ENCODE measurements around the gene MTMR6. TPM values are rescaled to one million over a fixed set of nuclear protein-coding genes. Genes with fewer than 3 reads are reported as not detected.

Gene MTMR6
- total RNA-seq, 2 donors from 2014 or later, result 6.3 to 7.7 TPM

- Mint-ChIP-seq H3K4me3 (peak within 1 kb of the TSS; percentile 87), H3K9me3 (peaks cover 9% of the 10 kb centered on the region), H3K4me1 (peaks cover 12% of the 10 kb centered on the region), H3K36me3 (ENCODE audit: low read depth) (peaks cover 25% of the 10 kb centered on the region), H3K27me3 (ENCODE audit: insufficient read depth) (peaks cover 40% of the 10 kb centered on the region), H3K27ac (peak within 1 kb of the TSS; percentile 82)
- Histone ChIP-seq H3K4me1 (ENCODE audit: control insufficient read depth, insufficient read depth, low read length) (no peaks in the 10 kb centered on the region), H3K36me3 (ENCODE audit: control insufficient read depth, insufficient read depth, low read length) (peaks cover 24% of the 10 kb centered on the region), H3K9ac (ENCODE audit: extremely low read depth, low read length, poor library complexity, severe bottlenecking) (peak within 1 kb of the TSS; percentile 72), H3K9me3 (ENCODE audit: control insufficient read depth, low read length) (peaks cover 6% of the 10 kb centered on the region), H3K27me3 (ENCODE audit: control insufficient read depth, insufficient read depth, low read length, poor library complexity, severe bottlenecking) (peaks cover 30% of the 10 kb centered on the region), H3K27ac (ENCODE audit: low read depth, low read length) (peak within 1 kb of the TSS; percentile 71), H3K4me3 (ENCODE audit: low read length) (peak within 1 kb of the TSS; percentile 100)
- peak; percentile 94 for DNase-seq
- 2 to 3% methylated on average over 43 to 64 of the region's 64 CpGs for WGBS, 2 experiments (ENCODE audit: insufficient coverage in 1 of 2, insufficient read length in 1 of 2)
- TF ChIP-seq CTCF (conservative IDR thresholded peaks at IDR 0.05), result no peak
These were observed 14.2 kb upstream of the MTMR6 start, which contains the start of gene NUP58 for GRCh38 chr13:25301347-25302113. Gene NUP58 (plus strand): TSS chr13:25301625. CDS start chr13:25301774, 149 bp downstream.

GRCh38 chr13:25300861-25301346, 13.6 kb upstream of the MTMR6 start:
- Histone ChIP-seq H3K36me3 (ENCODE audit: control insufficient read depth, insufficient read depth, low read length) (peaks cover 24% of the 10 kb centered on the region), H3K4me1 (ENCODE audit: control insufficient read depth, insufficient read depth, low read length) (no peaks in the 10 kb centered on the region), H3K4me3 (ENCODE audit: low read length) (peak overlapping the region; percentile 100), H3K9ac (ENCODE audit: extremely low read depth, low read length, poor library complexity, severe bottlenecking) (no peak overlapping the region), H3K9me3 (ENCODE audit: control insufficient read depth, low read length) (peaks cover 6% of the 10 kb centered on the region), H3K27me3 (ENCODE audit: control insufficient read depth, insufficient read depth, low read length, poor library complexity, severe bottlenecking) (peaks cover 36% of the 10 kb centered on the region), H3K27ac (ENCODE audit: low read depth, low read length) (no peak overlapping the region)
- TF ChIP-seq CTCF (conservative IDR thresholded peaks at IDR 0.05), result no peak
- Mint-ChIP-seq H3K4me3 (peak overlapping the region; percentile 87), H3K27me3 (ENCODE audit: insufficient read depth) (peaks cover 47% of the 10 kb centered on the region), H3K27ac (peak overlapping the region; percentile 68), H3K4me1 (peaks cover 11% of the 10 kb centered on the region), H3K9me3 (peaks cover 9% of the 10 kb centered on the region), H3K36me3 (ENCODE audit: low read depth) (peaks cover 25% of the 10 kb centered on the region)
- 92 to 96% methylated on average over 16 to 33 of the region's 33 CpGs for WGBS, 2 experiments (ENCODE audit: insufficient coverage in 1 of 2, insufficient read length in 1 of 2)
- peak; percentile 50 for DNase-seq

GRCh38 chr13:25295701-25296100, 8.4 kb upstream of the MTMR6 start:
- Histone ChIP-seq H3K9me3 (ENCODE audit: control insufficient read depth, low read length) (peaks cover 5% of the 10 kb centered on the region), H3K9ac (ENCODE audit: extremely low read depth, low read length, poor library complexity, severe bottlenecking) (no peak overlapping the region), H3K27ac (ENCODE audit: low read depth, low read length) (no peak overlapping the region), H3K36me3 (ENCODE audit: control insufficient read depth, insufficient read depth, low read length) (no peaks in the 10 kb centered on the region), H3K27me3 (ENCODE audit: control insufficient read depth, insufficient read depth, low read length, poor library complexity, severe bottlenecking) (peaks cover 47% of the 10 kb centered on the region), H3K4me1 (ENCODE audit: control insufficient read depth, insufficient read depth, low read length) (no peaks in the 10 kb centered on the region), H3K4me3 (ENCODE audit: low read length) (no peak overlapping the region)
- no peak overlapping the region for H3K27ac Mint-ChIP-seq
- peaks cover 58% of the 10 kb centered on the region for H3K27me3 Mint-ChIP-seq (ENCODE audit: insufficient read depth)
- H3K36me3 Mint-ChIP-seq (ENCODE audit: low read depth), result no peaks in the 10 kb centered on the region
- H3K9me3 Mint-ChIP-seq, result peaks cover 6% of the 10 kb centered on the region
- H3K4me1 Mint-ChIP-seq, result no peaks in the 10 kb centered on the region
- DNase-seq, result no peak
- WGBS, 2 experiments (ENCODE audit: insufficient coverage in 1 of 2, insufficient read length in 1 of 2), result 85 to 100% methylated on average over 1 to 3 of the region's 3 CpGs
- H3K4me3 Mint-ChIP-seq, result no peak overlapping the region
- TF ChIP-seq CTCF (conservative IDR thresholded peaks at IDR 0.05), result no peak
